GM13976 (cell line): ENCODE data around the gene ORAI1.
"Not testable (repeated sequence)": the region's sequence is repeated elsewhere in the genome, so short reads cannot be mapped to it uniquely, and the experiment has no call there.

Experiments used
- DNase-seq: peaks from one replicate; pipeline ENCODE4 v3.0.0; 2012; ENCODE audit warnings: low spot score
- in situ Hi-C: fragments of 300-500 bp; cut with MboI; formaldehyde crosslinking; loops from one replicate; pipeline ENCODE4 v1.12.0; 2022; ENCODE audit warnings: low sequenced_read_pairs, mixed read lengths, inconsistent platforms; ENCODE audit not compliant: unreplicated experiment
- TF ChIP-seq, protein P1 (sequence below): IDR thresholded peaks from 2 replicates; pipeline ENCODE4 v1.5.1; 2012; ENCODE audit warnings: borderline replicate concordance, mild to moderate bottlenecking; ENCODE audit not compliant: insufficient read depth; ENCODE audit errors: extremely low read depth, missing control alignments, control extremely low read depth

ORAI1 gene

DNA sequence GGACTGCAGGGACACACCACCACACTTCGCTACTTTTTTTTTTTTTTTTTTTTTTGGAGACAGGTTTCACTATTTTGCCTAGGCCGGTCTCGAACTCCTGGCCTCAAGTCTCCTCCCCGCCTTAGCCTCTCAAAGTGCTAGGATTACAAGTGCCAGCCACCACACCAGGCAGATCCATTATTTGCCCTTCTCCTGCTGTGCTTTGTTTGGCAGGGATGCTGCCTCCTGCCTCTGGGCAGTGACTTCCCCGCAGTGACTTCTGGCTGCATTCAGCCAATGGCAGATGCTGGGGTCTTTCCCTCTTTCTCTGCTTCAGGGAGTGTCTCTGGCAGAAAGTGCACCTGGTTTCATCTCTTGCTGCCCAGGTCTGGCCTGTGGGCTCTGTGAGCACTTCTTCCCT, 49.9 kb downstream of the ORAI1 start:
- no peak for DNase-seq
- in situ Hi-C loops = loop anchor here (10.0 kb wide), 1 partner anchor 181 kb away; no protein-coding TSS in a partner anchor
- TF ChIP-seq, protein P1, sequence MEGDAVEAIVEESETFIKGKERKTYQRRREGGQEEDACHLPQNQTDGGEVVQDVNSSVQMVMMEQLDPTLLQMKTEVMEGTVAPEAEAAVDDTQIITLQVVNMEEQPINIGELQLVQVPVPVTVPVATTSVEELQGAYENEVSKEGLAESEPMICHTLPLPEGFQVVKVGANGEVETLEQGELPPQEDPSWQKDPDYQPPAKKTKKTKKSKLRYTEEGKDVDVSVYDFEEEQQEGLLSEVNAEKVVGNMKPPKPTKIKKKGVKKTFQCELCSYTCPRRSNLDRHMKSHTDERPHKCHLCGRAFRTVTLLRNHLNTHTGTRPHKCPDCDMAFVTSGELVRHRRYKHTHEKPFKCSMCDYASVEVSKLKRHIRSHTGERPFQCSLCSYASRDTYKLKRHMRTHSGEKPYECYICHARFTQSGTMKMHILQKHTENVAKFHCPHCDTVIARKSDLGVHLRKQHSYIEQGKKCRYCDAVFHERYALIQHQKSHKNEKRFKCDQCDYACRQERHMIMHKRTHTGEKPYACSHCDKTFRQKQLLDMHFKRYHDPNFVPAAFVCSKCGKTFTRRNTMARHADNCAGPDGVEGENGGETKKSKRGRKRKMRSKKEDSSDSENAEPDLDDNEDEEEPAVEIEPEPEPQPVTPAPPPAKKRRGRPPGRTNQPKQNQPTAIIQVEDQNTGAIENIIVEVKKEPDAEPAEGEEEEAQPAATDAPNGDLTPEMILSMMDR = no peak

DNA sequence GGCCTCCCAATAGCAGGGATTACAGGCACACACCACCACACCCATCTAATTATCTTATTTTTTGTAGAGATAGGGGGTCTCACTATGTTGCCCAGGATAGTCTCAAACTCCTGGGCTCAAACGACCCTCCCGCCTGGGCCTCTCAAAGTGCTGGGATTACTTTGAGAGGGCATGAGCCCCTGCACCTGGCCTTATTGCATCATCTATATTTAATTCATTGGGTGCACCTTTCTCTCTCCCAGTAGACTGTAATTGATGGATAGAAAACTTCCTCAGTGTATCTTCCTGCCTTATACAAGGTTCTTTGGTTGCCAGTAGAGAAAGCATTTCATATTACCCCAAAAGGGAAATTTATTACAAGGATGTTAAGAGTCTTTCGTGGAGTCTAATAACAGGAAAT, 52.0 kb downstream of the ORAI1 start:
- no peak for DNase-seq
- in situ Hi-C loops = loop anchor here (10.0 kb wide), 1 partner anchor 184 kb away; no protein-coding TSS in a partner anchor
- TF ChIP-seq, protein P1 = no peak

GRCh38 chr12:121678716-121679300, 52.5 kb downstream of the ORAI1 start:
- DNase-seq = no peak
- TF ChIP-seq, protein P1 = no peak
- in situ Hi-C loops = loop anchor here (10.0 kb wide), 1 partner anchor 184 kb away; no protein-coding TSS in a partner anchor

DNA sequence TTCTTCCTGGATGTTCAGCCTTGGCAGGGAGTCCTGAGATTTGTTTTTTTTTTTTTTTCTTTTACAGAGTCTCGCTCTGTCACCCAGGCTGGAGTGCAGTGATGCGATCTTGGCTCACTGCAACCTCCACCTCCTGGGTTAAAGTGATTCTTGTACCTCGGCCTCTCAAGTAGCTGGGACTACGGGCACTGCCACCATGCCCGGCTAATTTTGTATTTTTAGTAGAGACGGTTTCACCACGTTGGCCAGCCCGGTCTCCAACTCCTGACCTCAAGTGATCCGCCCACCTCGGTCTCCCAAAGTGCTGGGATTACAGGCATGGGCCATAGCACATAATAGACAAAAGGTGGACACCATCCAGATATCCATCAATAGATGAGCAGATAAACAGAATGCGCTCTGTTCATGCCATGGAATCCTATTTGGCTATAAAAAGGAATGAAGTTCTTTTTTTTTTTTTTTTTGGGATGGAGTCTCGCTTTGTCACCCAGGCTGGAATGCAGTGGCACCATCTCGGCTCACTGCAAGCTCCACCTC, 53.4 kb downstream of the ORAI1 start:
- not testable (repeated sequence) for DNase-seq
- in situ Hi-C loops = loop anchor here (10.0 kb wide), 2 partner anchors 135 to 185 kb away; no protein-coding TSS in a partner anchor

GRCh38 chr12:121688966-121689365, 62.6 kb downstream of the ORAI1 start:
- TF ChIP-seq, protein P1 = no peak
- in situ Hi-C loops = loop anchor here (10.0 kb wide), 1 partner anchor 144 kb away; no protein-coding TSS in a partner anchor
- DNase-seq = no peak

DNA sequence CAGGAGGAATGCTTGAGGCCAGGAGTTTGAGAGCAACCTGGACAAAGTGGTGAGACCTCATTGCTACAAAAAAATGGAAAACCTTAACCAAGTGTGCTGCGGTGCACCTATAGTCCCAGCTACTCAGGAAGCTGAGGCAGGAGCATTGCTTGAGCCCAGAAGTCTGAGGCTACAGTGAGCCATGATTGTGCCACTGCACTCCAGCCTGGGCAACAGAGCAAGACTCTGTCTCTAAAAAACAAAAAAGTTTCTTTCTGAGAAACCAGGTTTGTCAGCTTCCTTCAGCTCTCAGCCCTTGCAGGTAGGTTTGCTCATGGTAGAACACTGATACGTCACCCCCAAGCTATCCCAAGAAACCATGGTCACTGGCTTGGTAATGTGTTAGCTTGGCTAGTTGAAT, 63.1 kb downstream of the ORAI1 start:
- no peak for DNase-seq
- in situ Hi-C loops = loop anchor here (10.0 kb wide), 1 partner anchor 145 kb away; no protein-coding TSS in a partner anchor
- TF ChIP-seq, protein P1 = no peak
